K562 (cell line): Measurements from ENCODE around the gene TTL. TPM values are rescaled to one million over a fixed set of nuclear protein-coding genes. Genes with fewer than 3 reads are reported as not detected.

Experiments used
- ATAC-seq: fragments of 200-7000 bp; cut with Tn5 transposase; 3 replicates; pipeline ENCODE4 v1.9.1; 2020; ENCODE audit warnings: moderate library complexity
- BruUV-seq: library from RNA; stranded (reverse); fragments of 400-500 nt; replicated peaks from 2 replicates; lab custom pipeline; 2021; lab: Mats Ljungman, UMichigan
- CTCF ChIA-PET: fragments of 300-600 bp; formaldehyde crosslinking; extraction: SDS; loops from one replicate; lab custom pipeline; 2021; ENCODE audit warnings: low intra/inter-chr PET ratio; lab: Yijun Ruan, JAX
- POLR2A ChIA-PET: fragments of 300-600, 350-650 bp; sonication (Branson Sonifier 250); formaldehyde crosslinking; extraction: SDS; loops from one replicate; lab custom pipeline; 2021; ENCODE audit warnings: antibody characterized with exemption, inconsistent platforms; lab: Yijun Ruan, JAX
- DNase-seq, 4 experiments: peaks; one replicate each; pipeline versions ENCODE4 v3.0.0 to v3.0.0-alpha.2; 2011 to 2018; ENCODE audit warnings: low spot score in 3 of 4, mixed read lengths in 3 of 4; ENCODE audit errors: extremely low read depth in 1 of 4
- FAIRE-seq: peaks from 2 replicates; lab custom pipeline; 2011; peaks lifted over from hg19 to GRCh38; lab: Jason Lieb, UNC
- H2AFZ ChIP-seq: 2 replicates; pipeline ENCODE4 v1.6.0; 2011; ENCODE audit warnings: low read depth, low read length, control low read depth, inconsistent platforms
- H3K27ac ChIP-seq: fragments of 200-600 bp; 3 replicates; pipeline ENCODE4 v1.8.0; 2011; ENCODE audit warnings: low read depth, mild to moderate bottlenecking, control low read depth, inconsistent platforms, low read length, moderate library complexity, mixed read lengths; ENCODE audit errors: extremely low read depth
- H3K27me3 ChIP-seq, 2 experiments: fragments of 300-600 bp in 1 of 2; 2 replicates in 1 of 2; 3 replicates in 1 of 2; pipeline versions ENCODE4 v1.6.0 to v1.8.0; 2011; ENCODE audit warnings: inconsistent platforms in 2 of 2, low read length in 2 of 2, mild to moderate bottlenecking in 1 of 2, mixed read lengths in 1 of 2, moderate library complexity in 1 of 2; ENCODE audit not compliant: control insufficient read depth in 2 of 2, insufficient read depth in 2 of 2
- H3K36me3 ChIP-seq: fragments of 300-600 bp; 3 replicates; pipeline ENCODE4 v1.8.0; 2011; ENCODE audit warnings: mild to moderate bottlenecking, low read length, inconsistent platforms; ENCODE audit not compliant: control insufficient read depth, insufficient read depth
- H3K4me1 ChIP-seq, 2 experiments: fragments of 200-600 bp in 1 of 2; replicated peaks in 1 of 2; 2 replicates in 1 of 2; 3 replicates in 1 of 2; pipeline versions ENCODE4 v1.5.1 to v1.8.0; 2011; ENCODE audit warnings: inconsistent platforms in 2 of 2, low read length in 2 of 2, mild to moderate bottlenecking in 1 of 2, mixed read lengths in 1 of 2, moderate library complexity in 1 of 2; ENCODE audit not compliant: control insufficient read depth in 2 of 2, insufficient read depth in 2 of 2
- H3K4me2 ChIP-seq: 2 replicates; pipeline ENCODE4 v1.6.1; 2011; ENCODE audit warnings: low read length, control low read depth, inconsistent platforms, mixed read lengths; ENCODE audit not compliant: insufficient read depth
- H3K4me3 ChIP-seq: fragments of 200-600 bp; sonication (generic), shearing (Covaris generic); 2 replicates; pipeline ENCODE4 v1.5.1; 2016; ENCODE audit warnings: control low read depth, inconsistent platforms
- H3K79me2 ChIP-seq: fragments of 200-600 bp; 3 replicates; pipeline ENCODE4 v1.8.0; 2011; ENCODE audit warnings: low read length, inconsistent platforms; ENCODE audit not compliant: control insufficient read depth, insufficient read depth
- H3K9ac ChIP-seq, 2 experiments: 2 replicates each; pipeline versions ENCODE4 v1.6.0 to v1.6.1; 2011; ENCODE audit warnings: low read depth in 2 of 2, low read length in 2 of 2, control low read depth in 1 of 2, inconsistent platforms in 1 of 2, mild to moderate bottlenecking in 1 of 2, mixed read lengths in 1 of 2; ENCODE audit not compliant: insufficient read depth in 1 of 2
- H3K9me1 ChIP-seq: one replicate; pipeline ENCODE4 v1.6.0; 2011; ENCODE audit warnings: inconsistent platforms, mild to moderate bottlenecking, low read length, moderate library complexity; ENCODE audit not compliant: control insufficient read depth, insufficient read depth
- H3K9me3 ChIP-seq: replicated peaks from 2 replicates; pipeline ENCODE4 v1.5.1; 2011; ENCODE audit warnings: low read depth, low read length, inconsistent platforms; ENCODE audit not compliant: control insufficient read depth, insufficient read depth
- H4K20me1 ChIP-seq: replicated peaks from 2 replicates; pipeline ENCODE4 v1.6.1; 2011; ENCODE audit warnings: low read length, inconsistent platforms, mixed read lengths; ENCODE audit not compliant: control insufficient read depth, insufficient read depth
- CEBPG ChIP-seq, 3 experiments: fragments of 200-800 bp in 1 of 3; sonication (Bioruptor generic) in 1 of 3; sonication (generic) in 1 of 3; formaldehyde crosslinking in 1 of 3; IDR thresholded peaks in 2 of 3; conservative IDR thresholded peaks in 1 of 3; 2 replicates each; pipeline versions ENCODE4 v1.6.1 to v1.8.0; 2016 to 2022; ENCODE audit warnings: missing compliant biosample characterization in 2 of 3, missing genetic modification characterization in 2 of 3, mild to moderate bottlenecking in 1 of 3, missing genetic modification reagents in 1 of 3
- FOXK1 ChIP-seq: sonication (generic); formaldehyde crosslinking; IDR thresholded peaks from 2 replicates; pipeline ENCODE4 v1.8.0; 2022; ENCODE audit warnings: missing genetic modification reagents, mild to moderate bottlenecking, borderline replicate concordance
- HNRNPH1 ChIP-seq: fragments of 200-400 bp; formaldehyde crosslinking; optimal IDR thresholded peaks from 2 replicates; pipeline ENCODE3; 2017; ENCODE audit warnings: low read depth, mild to moderate bottlenecking, low read length, moderate library complexity
- NFIC ChIP-seq: fragments of 450-650 bp; IDR thresholded peaks from 2 replicates; pipeline ENCODE4 v1.6.1; 2017; ENCODE audit warnings: mild to moderate bottlenecking, inconsistent platforms
- NR2F6 ChIP-seq: fragments of 450-650 bp; formaldehyde crosslinking; IDR thresholded peaks from 2 replicates; pipeline ENCODE4 v1.4.0; 2020; ENCODE audit warnings: mild to moderate bottlenecking
- PCBP1 ChIP-seq: fragments of 200-400 bp; formaldehyde crosslinking; IDR thresholded peaks from 2 replicates; pipeline ENCODE4 v1.6.1; 2018; ENCODE audit warnings: mild to moderate bottlenecking, low read depth, low read length; ENCODE audit not compliant: poor library complexity, severe bottlenecking
- POLR2B ChIP-seq: fragments of 450-650 bp; IDR thresholded peaks from 2 replicates; pipeline ENCODE4 v1.6.1; 2018; ENCODE audit warnings: low read depth; ENCODE audit not compliant: partially characterized antibody
- PRPF4 ChIP-seq: fragments of 200-400 bp; formaldehyde crosslinking; IDR thresholded peaks from one replicate; pipeline ENCODE4 v1.6.1; 2017; ENCODE audit warnings: low read length, low read depth, mild to moderate bottlenecking; ENCODE audit not compliant: insufficient read depth, poor library complexity, severe bottlenecking
- SIRT6 ChIP-seq: IDR thresholded peaks from one replicate; pipeline ENCODE4 v1.6.1; 2012; ENCODE audit warnings: low read depth, mild to moderate bottlenecking, control low read depth, inconsistent platforms, low read length, moderate library complexity
- SMAD4 ChIP-seq: fragments of 250-450 bp; sonication (Bioruptor Pico); conservative IDR thresholded peaks from 2 replicates; pipeline ENCODE4 v1.8.0; 2021; ENCODE audit warnings: inconsistent platforms, mild to moderate bottlenecking, moderate library complexity
- SMARCA5 ChIP-seq: fragments of 450-650 bp; IDR thresholded peaks from 2 replicates; pipeline ENCODE4 v1.6.1; 2016
- ZFP1 ChIP-seq: fragments of 450-650 bp; formaldehyde crosslinking; IDR thresholded peaks from 2 replicates; pipeline ENCODE4 v1.4.0; 2020; ENCODE audit warnings: mild to moderate bottlenecking, mixed read lengths
- ZNF253 ChIP-seq: fragments of 250-450 bp; sonication (Bioruptor Pico); conservative IDR thresholded peaks from 2 replicates; pipeline ENCODE4 v1.6.1; 2021; ENCODE audit warnings: mild to moderate bottlenecking
- ZNF57 ChIP-seq: fragments of 450-650 bp; formaldehyde crosslinking; IDR thresholded peaks from 2 replicates; pipeline ENCODE4 v1.4.0; 2020; ENCODE audit warnings: mild to moderate bottlenecking, moderate library complexity
- ZNF77 ChIP-seq: fragments of 250-450 bp; sonication (Bioruptor Pico); IDR thresholded peaks from 2 replicates; pipeline ENCODE4 v1.5.0; 2020
- WGBS: fragments of 100-300 bp; shearing (Covaris generic); methylation state at CpG from one replicate; pipeline ENCODE4 v1.1.6; 2016; ENCODE audit warnings: low coverage, mixed read lengths; ENCODE audit not compliant: insufficient coverage; ENCODE audit errors: missing lambda C conversion rate; 5-methylcytosine and 5-hydroxymethylcytosine counted together
- in situ Hi-C: fragments of 300-500 bp; cut with MboI; formaldehyde crosslinking; loops from 4 replicates; pipeline ENCODE4 v1.15.0; 2018; ENCODE audit warnings: inconsistent platforms, mixed read lengths
- intact Hi-C: fragments of 100-400 bp; cut with micrococcal nuclease; formaldehyde crosslinking; loops from 2 replicates; pipeline ENCODE4 v1.14.2; 2022
- polyA plus RNA-seq, 8 experiments: library from polyadenylated mRNA; depleted of rRNA in 4 of 8; stranded (reverse) in 5 of 8; unstranded in 3 of 8; fragments of >200 nt; fragmentation: Nextera tagmentation in 2 of 8; fragmentation: Illumina TruSeq in 1 of 8; extraction: Ambion mirVana in 2 of 8; extraction: Trizol in 1 of 8; gene quantifications; 2 replicates each; pipeline versions ENCODE4 v1.2.1 to v1.2.3, GENCODE V29; 2011 to 2014; ENCODE audit warnings: inconsistent platforms in 1 of 8, missing spikeins in 1 of 8
- total RNA-seq, 7 experiments: library from RNA; depleted of rRNA in 6 of 7; stranded (reverse); fragments of >200 nt in 6 of 7; fragmentation: Illumina TruSeq in 2 of 7; extraction: Trizol in 2 of 7; gene quantifications; 2 replicates each; pipeline versions ENCODE4 v1.2.1 to v1.2.3, GENCODE V29; 2011 to 2021; ENCODE audit warnings: low replicate concordance in 1 of 7
- TF ChIP-seq, protein P1 (sequence below), 3 experiments: fragments of 200-800 bp in 1 of 3; sonication (Bioruptor generic) in 1 of 3; sonication (generic) in 1 of 3; formaldehyde crosslinking in 1 of 3; IDR thresholded peaks; 2 replicates each; pipeline versions ENCODE4 v1.6.1 to v1.8.0; 2016 to 2022; ENCODE audit warnings: mild to moderate bottlenecking in 2 of 3, missing compliant biosample characterization in 2 of 3, missing genetic modification characterization in 2 of 3, missing genetic modification reagents in 1 of 3

The TTL gene
- total and polyA plus RNA-seq, 9 of the 15 experiments (the other 6 are each of a cell fraction or from before 2014, with no cell fraction given) = 9.4 to 54.4 (median 34.9) TPM

DNA sequence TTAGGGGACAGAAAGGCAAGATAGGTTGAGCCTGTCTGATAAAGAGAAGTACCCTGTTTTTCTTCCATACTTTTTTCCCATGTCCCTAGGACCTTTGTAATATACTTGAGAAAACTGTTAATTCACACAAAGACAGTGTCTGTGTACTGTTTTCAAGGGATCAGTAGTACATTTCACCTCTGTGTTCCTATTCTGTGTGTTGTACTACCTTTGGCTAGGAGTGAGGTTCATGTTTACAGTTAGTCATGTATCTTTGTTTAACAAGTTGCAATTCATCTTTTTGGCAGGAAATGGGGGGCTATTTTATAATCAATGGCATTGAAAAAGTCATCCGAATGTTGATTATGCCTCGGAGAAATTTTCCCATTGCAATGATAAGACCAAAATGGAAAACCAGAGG is 67.0 kb downstream of the TTL start:
- H3K36me3 ChIP-seq = peaks cover 91% of the 10 kb centered on the region
- POLR2A ChIA-PET = no interaction called here
- in situ Hi-C loops = no loop called here

More for the DNA sequence above, 67.0 kb downstream of the TTL start:
- Histone ChIP-seq H3K9ac (no peak overlapping the region), H3K9me1 (no peaks in the 10 kb centered on the region), H4K20me1 (no peaks in the 10 kb centered on the region), H3K9me3 (no peaks in the 10 kb centered on the region), H3K27ac (no peak overlapping the region), H3K79me2 (peaks cover 39% of the 10 kb centered on the region)
- FAIRE-seq (no peak), ATAC-seq (no peak)
- no TSS peak for BruUV-seq
- CTCF ChIA-PET = no interaction called here
- intact Hi-C loops = no loop called here
- whole genome bisulfite sequencing = 100% methylated on average over 2 of the region's 2 CpGs
- TF ChIP-seq ZNF77 (CRISPR knock-in tag) = no peak
- TF ChIP-seq HNRNPH1 = no peak
- TF ChIP-seq ZFP1 (CRISPR knock-in tag) = no peak
- TF ChIP-seq SMARCA5 = no peak
- TF ChIP-seq SMAD4 (CRISPR knock-in tag) = no peak
- no peak for TF ChIP-seq NFIC
- TF ChIP-seq POLR2B = no peak
- TF ChIP-seq CEBPG (CRISPR knock-in tag; IDR thresholded peaks at IDR 0.05) = no peak
- no peak for TF ChIP-seq CEBPG (tag; conservative IDR thresholded peaks at IDR 0.05 in 1 of 2, IDR thresholded peaks at IDR 0.05 in 1 of 2)
- TF ChIP-seq ZNF253 (CRISPR knock-in tag) = no peak
- TF ChIP-seq NR2F6 (CRISPR knock-in tag) = no peak
- TF ChIP-seq PRPF4 = no peak
- no peak for TF ChIP-seq PCBP1
- TF ChIP-seq SIRT6 = no peak
- TF ChIP-seq, protein P1, sequence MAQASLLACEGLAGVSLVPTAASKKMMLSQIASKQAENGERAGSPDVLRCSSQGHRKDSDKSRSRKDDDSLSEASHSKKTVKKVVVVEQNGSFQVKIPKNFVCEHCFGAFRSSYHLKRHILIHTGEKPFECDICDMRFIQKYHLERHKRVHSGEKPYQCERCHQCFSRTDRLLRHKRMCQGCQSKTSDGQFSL (CRISPR knock-in tag; IDR thresholded peaks at IDR 0.05) = no peak
- TF ChIP-seq, protein P1 (tag; IDR thresholded peaks at IDR 0.05) = no peak
- no peak for TF ChIP-seq ZNF57
- TF ChIP-seq FOXK1 = no peak
- TF ChIP-seq, all 486 proteins: peak for 0
- H3K4me1 ChIP-seq = peaks cover 0 to 1% of the 10 kb centered on the region in 2 experiments; a peak in 2 of 5 replicates
- no peaks in the 10 kb centered on the region for H3K27me3 ChIP-seq
- no peak for DNase-seq
- no peak overlapping the region for H3K4me3 ChIP-seq
- H3K4me2 ChIP-seq = no peak overlapping the region
- H2AFZ ChIP-seq = no peak overlapping the region
